HG02870 (cell line): Measurements from ENCODE around the gene ZDHHC22.

Experiments used
- ATAC-seq: cut with Tn5 transposase; IDR thresholded peaks from one replicate; pipeline ENCODE4 v1.9.1; 2021; ENCODE audit warnings: mild to moderate bottlenecking, moderate library complexity; ENCODE audit not compliant: unreplicated experiment

Gene ZDHHC22

DNA sequence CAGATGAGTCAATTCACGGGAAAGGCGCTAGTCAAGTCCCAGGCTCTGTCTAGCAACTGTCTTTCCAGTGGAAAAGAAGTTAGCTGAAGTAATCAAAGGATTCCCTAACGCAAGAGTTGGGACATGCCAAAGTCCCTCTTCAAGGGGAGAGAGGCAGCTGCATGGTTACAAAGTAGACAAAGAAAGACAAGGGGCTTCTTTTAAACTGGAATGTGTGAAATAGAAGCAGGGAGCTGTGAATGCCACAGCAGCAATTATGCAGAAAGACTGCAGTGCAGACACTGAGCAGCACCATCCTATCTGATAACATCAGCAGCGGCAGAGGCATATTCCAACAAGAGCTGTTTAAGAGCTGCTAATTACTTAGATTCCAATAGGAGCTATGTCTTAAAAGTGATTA is 56.1 kb downstream of the ZDHHC22 start:
- no peak for ATAC-seq

DNA sequence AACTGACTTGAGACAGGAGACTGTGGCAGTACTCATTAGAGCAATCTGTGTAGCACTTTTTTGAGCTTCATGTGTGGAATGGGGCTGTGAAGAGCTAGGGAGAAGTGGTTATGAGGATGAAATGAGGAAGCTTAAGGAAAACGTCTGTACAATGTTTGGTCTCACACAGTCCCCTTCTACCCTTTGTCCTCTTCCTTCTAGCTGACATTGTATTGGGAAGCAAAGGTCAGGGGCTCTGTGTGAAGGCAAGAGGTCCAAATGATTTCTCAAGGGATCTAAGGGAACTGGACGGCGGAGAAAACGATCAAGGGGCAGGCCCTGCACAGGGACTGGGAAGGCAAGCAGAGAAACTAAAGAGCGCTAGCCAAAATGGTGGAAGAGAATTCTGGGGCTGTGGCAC is 56.6 kb downstream of the ZDHHC22 start:
- ATAC-seq = no peak

DNA sequence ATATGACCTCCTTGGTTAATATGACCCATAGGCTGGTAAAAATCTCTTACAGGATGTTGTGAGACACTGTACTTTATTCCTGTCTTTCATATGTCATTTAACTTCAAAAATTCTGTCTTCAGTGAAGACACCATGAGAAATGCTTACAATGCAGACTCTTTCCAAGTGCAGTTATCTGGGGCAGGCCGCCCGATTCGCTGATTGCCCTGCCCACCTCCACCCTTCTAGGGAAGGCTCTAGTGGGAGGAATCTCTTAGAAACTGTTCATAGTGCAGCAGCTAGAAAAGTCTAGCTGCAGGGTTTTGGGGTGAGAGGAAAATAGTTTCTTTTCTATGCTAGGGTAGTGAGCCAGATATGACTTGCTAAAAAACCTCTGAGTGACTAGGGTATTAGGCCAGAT is 58.5 kb downstream of the ZDHHC22 start:
- ATAC-seq = no peak

DNA sequence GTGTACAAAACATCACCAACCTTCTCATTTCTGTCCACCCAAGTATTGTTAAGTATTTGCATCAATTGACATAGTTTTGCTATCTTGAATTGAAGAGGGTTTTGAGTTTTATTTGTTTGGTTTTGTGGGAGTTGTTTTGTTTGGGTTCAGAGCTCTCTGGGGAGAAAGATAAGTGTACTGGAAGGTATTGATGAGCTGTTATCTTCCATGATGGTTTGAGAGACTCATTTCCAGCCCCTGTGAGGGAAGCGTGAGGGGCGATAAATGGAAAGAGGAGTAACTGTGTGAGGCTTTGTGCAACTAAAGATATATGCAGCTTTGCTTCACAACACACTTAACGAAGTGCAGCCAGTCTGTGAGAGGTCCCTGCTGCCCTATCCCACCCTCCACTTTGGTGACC is 59.2 kb downstream of the ZDHHC22 start:
- ATAC-seq = no peak
